Epidermal melanocyte (primary cell): ENCODE results near the gene CYGB.

Experiments
- DNase-seq: peaks from one replicate; pipeline ENCODE4 v3.0.0; 2011; ENCODE audit warnings: low spot score; ENCODE audit not compliant: insufficient read length

The CYGB gene

DNA sequence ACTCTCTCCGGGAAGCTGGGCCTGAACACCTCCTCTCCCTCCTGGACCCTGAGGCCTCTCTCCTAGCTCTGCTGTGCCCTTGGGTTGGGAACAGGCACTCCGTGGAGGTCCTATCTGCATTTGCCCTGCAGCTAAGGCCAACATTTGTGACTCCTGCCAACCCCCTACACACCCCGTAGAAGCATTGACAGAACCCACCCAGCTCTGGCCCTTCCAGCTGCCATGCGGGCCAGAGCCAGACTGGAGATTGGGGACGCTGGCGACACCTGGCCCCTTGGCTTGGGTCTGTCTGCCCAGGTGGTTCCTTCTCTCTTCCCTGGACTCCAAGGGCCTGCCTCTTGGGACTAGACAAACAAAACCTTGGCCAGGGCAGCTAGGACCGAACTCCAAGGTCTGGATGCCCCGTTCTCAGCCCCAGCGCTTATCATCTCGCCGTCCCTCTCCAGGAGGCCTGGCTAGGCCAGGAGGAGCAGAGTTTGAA is 35.6 kb downstream of the CYGB start:
- DNase-seq = no peak

- peak; percentile 84 for DNase-seq
Measured at GRCh38 chr17:76501018-76501826, 36.3 kb downstream of the CYGB start, which contains the start of gene RHBDF2. Gene RHBDF2, minus strand, starts transcription at chr17:76501423. Its CDS starts 19,899 bp downstream, at chr17:76481524.

DNA sequence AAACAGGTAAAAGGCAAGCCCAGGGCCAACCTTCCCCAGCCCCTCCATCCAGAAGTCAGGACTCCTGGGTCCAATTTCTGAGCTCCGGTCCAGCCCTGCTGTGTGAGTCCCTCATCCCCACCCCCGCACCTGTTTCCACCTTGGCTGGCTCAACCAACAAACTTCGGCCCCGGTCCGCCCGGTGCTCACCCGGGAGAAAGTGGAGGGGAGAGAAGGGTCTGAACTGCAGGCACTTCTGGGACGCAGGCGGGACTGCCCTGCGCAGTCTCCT is 36.8 kb downstream of the CYGB start:
- no peak for DNase-seq

GRCh38 chr17:76500074-76500746 is 37.3 kb downstream of the CYGB start:
- no peak for DNase-seq

DNA sequence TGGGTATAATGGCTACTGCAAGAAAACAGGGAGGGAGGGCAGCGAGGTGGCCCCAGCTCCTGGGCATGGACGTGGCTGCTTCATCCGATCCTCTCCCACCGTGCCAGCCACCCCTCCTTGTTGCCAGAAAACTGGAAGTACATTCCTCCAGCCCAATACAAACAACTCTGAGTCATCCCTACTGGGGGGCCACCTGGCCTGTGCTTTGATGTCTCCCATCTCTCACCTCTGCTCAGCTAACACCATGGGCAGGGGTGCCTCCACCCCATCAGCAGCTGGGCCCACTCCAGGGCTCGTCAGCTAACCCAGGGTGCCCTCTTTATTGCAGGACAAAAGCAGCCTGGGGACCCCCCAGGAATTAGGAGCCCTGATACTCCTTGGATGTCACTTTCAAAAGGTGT is 38.2 kb downstream of the CYGB start:
- DNase-seq = no peak

GRCh38 chr17:76498876-76499251 is 38.6 kb downstream of the CYGB start:
- no peak for DNase-seq

- peak; percentile 61 for DNase-seq
Measured at GRCh38 chr17:76497979-76498875, 39.3 kb downstream of the CYGB start.

DNA sequence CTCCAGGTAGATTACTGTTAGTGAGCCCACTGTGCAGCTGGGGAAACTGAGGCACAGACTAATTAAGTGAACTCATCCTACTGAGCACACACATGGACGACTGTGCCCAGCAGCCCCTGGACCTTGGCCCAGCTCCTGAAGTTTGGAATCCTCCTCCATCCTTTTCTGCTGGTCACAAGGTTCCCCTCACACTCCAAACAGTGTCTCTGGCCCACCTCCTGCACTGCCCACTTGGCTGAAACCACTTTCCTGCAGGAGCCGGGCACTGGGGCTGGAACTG is 39.9 kb downstream of the CYGB start:
- DNase-seq = no peak

DNA sequence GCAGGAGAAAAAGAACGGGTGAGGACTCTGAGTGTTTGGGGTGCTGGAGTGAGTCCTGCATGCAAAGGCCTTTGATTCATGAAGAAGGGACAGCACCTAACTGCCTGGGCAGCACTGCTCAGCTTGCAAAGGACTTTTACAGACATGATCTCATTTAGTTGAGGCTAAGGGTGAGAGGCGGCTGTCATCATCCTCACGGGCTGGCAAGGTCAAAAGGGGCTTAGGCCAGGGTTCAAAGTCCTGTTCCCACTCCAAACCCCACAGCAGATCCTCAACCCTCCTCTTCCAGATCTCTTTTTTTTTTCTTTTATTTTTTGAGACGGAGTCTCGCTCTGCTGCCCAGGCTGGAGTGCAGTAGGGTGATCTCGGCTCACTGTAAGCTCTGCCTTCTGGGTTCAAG is 41.0 kb downstream of the CYGB start:
- no peak for DNase-seq

DNA sequence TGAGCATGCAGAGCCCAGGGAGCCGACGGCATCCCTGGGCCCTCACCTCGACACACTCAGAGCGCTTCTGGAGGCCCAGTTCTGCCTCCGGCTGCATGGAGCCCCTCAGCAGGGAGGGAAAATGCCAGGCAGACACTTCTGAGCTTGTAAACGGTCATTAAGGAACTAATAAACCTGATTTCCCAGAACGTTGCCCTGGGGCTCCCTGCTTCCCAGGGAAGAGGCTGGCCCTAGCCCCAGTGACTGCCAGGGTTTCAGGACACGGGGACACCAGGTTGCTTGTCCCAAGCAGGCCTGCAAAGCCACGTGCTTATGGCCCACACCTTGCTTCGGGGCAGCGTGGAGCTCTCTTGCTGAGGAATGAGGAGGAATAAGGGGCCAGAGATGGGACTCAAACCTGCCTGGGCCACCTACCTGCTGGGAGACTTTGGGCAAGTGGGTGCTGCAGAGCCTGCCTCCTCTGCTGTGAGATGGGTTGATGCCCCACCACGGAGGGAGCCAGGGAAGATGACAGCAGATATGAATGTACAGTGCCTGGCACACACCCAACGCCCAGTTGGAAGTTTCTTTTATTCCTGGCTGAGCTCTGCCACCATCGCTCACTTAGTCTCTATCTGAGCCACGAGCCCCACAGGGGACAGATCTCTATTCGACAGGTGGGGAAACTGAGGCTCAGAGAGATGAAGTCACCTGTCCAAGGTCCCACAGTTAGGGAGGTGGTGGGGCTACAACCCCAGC is 41.7 kb downstream of the CYGB start:
- no peak for DNase-seq

- no peak for DNase-seq
Measured at GRCh38 chr17:76493505-76494167, 43.9 kb downstream of the CYGB start.

- peak; percentile 91 for DNase-seq
Measured at GRCh38 chr17:76492989-76493501, 44.5 kb downstream of the CYGB start.

DNA sequence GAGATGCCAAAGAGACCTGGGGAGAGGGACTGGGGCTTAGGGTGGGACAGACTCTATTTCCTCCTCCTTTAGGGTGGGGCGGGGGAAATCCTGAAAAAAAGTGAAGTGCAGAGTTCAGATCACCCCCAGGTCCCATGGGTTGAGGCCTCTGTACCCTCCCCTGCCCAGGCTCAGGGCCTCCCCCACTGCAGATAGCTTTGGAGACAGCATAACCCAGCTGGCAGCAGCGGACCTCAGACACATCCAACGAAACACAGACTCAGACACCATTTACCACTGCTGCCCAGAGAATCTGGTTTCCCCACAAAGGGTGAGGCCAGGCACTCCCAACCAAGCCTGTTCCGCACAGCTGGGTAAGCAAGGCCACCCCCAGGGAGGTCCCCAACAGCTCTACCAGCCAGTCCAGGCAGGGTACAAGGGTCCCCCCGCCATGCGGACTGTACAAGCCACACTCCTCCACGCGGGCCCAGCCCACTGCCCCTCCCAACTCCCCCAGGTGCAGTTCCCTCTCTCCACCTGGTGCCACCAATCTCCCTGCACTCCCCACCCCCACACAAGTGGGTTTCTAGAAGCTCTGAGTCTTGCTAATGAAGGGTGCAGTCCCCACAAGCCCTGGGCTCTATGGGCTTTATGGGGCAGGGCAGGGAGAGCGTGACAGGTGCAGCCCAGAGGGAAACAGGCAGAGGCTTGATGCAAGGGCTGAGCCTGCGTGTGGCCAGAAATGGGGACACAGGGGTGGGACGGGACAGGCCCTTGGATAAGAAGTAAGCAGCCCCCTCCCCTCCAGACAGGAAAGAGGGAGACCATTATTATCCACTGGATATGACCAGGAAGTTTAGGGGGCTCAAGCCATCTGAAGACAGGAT is 45.2 kb downstream of the CYGB start:
- no peak for DNase-seq

DNA sequence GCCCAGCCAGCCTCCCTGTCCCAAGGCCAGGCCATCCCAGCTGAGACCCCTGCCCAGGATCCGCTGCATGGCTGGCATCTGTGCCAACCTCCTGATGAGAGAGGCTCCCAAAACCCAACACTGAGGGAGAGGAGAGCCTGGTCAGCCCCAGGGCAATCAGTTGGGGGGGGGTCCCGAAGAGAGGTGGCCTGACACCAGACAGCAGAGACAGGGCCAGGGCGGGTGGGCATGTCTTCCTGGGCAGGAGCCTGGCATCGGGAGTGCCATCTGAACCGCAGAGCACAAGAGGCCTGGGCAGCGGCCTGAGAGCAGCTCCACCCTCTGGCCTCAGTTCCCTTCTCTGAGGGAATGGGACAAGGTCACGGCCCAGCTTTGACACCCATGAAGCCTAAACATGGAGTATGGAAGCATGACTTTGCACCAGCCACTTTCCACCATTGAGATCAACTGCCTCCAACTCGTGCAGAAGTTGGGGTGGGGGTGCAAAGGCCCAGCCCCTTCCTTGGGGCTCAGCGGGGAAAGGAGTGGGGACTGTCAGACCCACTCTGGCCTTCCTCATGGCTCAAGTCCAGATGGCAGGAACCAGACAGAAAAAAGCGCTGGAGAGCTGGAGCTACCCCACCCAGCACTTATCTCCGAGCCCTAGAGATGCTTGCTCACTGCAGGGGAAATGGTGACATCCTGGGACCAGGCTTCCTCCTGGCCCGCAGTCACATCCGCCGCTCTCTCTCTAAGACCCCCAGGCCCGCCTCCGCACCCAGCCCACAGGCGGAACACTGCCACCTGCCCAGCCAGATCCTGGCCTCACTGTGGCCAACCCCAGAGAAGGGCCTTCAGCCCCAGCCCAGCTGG is 46.0 kb downstream of the CYGB start:
- no peak for DNase-seq

- no peak for DNase-seq
Measured at GRCh38 chr17:76490112-76490710, 47.3 kb downstream of the CYGB start.

- no peak for DNase-seq
Measured at GRCh38 chr17:76487451-76488192, 49.9 kb downstream of the CYGB start.

DNA sequence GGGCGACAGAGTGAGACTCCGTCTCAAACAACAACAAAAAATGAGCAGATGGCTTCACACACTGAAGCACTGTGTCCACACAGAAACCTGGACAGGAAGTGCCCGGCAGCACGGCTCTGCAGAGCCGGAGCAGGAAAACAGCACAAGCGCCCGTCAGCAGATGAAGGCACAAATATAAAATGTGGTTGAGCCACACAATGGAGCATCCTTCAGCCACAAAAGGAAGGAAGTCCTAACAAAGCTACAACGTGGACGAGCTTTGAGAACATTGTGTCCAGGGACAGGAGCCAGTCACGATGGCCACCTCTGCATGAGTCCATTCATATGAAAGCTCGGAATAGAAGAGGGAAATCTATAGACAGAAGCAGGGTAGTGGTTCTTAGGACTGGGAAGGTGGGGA is 51.9 kb downstream of the CYGB start:
- no peak for DNase-seq

- DNase-seq = no peak
Measured at GRCh38 chr17:76484228-76484725, 53.2 kb downstream of the CYGB start.
